Measurements from ENCODE around the gene TNS1. TPM values are rescaled to one million over a fixed set of nuclear protein-coding genes. Genes with fewer than 3 reads are reported as not detected.
"Not testable (repeated sequence)": the region's sequence is repeated elsewhere in the genome, so short reads cannot be mapped to it uniquely, and the experiment has no call there.

Gene TNS1
- total RNA-seq, 2 donors from 2014 or later: 1,255 to 1,508 TPM

DNA sequence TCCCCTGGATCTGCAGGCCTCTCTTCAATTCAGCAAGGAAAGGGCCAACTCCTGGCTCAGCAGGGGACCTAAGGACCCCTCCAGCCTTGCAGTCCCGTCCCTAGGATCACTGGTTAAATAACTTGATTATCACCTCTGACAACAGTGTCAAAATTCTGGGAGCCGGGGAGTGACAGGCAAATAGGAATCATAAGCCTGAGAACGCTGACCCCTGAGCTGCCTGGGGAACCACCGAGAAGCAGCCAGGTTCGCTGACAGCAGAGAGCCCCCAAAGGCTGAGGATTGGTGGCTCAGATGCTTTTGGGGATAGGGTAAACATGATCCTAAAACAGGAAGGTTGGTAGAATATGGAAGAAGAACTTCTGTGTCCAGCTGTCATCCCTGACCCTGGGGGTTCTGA, 17.5 kb upstream of the TNS1 start:
- DNase-seq (ENCODE audit: low spot score): peak; percentile 35
- intact Hi-C loops (cut with DNase I): no loop called here

DNA sequence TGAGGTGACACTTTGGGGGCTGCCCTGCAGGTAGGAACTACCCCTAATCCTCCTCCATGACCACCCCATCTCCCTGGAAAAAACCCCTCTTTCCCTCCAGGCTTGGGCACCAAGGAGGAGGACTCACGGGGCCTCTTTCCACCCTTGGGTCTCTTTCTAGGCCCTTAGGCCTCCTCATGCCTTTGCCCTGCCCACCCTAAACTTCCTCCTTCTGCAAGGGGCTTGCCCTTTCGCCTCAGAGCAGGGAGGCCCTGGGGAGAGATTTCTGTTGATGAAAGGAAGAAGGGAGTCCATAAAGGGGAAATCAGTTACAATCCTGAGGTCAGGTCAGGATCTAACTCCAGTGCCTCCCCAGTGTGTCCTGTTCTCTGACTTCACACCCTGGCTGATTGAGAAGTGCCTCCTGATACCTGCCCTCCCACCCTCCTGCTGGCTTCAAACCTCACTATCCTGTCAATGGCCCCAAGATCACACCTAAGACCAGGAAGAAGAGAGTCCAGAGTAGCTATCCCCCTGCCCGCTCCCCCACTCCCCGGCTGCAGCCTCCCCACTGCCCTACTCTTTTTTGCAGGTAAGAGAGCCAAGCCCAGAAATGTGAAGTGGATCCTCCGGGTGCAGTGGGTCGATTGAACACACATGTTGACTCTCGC, 16.7 kb upstream of the TNS1 start:
- peak; percentile 64 for DNase-seq (ENCODE audit: low spot score)

DNA sequence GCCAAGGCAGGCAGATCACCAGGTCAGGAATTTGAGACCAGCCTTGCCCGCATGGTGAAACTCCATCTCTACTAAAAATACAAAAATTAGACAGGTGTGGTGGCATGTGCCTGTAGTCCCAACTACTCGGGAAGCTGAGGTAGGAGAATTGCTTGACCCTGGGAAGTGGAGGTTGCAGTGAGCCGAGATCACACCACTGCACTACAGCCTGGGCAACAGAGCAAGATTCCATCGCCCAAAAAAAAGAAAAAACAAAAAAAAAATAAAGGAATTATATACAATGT, 16.0 kb upstream of the TNS1 start:
- intact Hi-C loops (cut with DNase I): not testable (repeated sequence)

More for the DNA sequence above, 16.7 kb upstream of the TNS1 start:
- intact Hi-C loops (cut with DNase I): no loop called here

DNA sequence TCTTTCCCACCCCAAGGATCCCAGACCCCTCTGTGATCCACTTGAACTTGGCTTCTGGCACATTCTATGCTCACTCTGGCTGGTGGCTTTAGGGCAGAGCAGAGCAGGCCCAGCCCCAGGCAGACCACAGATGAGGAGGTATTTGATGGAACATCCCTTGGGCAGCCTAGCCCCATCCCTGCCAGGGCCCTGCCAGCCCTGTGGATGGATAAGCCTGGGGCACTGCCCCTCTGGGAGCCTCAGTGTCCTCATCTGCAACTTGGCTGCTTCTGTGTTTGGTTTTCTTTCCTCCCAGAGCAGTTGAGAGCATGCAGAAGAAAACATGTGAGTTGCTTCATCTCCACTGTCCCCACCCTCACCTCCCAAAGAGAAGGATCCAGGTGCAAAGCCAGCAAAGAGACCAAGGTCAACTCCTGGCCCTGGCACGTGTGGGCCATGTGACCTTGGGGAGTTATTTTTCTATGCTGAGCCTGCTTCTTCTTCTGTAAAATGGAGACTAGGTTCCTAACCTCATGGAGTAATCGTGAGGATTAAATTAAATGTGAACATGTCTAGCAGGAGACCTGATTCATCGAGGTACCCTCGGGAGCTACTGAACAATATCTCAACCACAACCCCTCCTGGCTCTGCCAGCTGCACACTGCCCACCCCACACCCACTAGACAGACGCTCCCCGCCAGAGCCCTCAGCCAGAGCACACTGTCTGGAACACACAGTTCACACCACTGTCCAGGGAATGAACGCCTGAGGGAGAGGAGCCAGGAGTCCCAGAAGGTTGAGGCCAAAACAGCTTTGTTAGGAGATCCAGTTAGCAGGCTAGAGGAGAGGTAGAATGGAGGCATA, 14.6 kb upstream of the TNS1 start:
- peak; percentile 92 for DNase-seq (ENCODE audit: low spot score)
- intact Hi-C loops (cut with DNase I): loop anchor here in 1 of 2 donors (2.0 kb wide), 1 partner anchor 65 kb away; no protein-coding TSS in a partner anchor

More for the DNA sequence above, 16.0 kb upstream of the TNS1 start:
- DNase-seq (ENCODE audit: low spot score): not testable (repeated sequence)

DNA sequence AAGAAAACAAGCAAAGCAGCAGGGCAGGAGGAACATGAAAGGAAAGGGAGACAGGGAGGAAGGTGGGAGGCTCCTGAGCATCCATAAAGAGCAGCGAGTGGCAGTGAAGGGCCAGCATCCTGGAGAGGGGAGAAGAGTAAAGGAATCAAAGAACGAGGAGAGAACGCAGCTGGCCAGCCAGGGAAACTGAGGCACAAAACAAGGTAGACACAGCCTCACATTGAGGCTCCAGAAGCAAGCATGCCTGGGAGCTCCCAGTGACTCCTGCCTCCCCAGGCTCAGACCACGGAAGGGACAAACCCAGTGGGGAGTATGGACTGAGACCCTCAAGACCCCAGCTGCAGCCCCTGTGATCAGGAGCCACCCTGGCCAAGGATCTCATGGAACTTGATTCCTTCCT, 14.0 kb upstream of the TNS1 start:
- intact Hi-C loops (cut with DNase I): loop anchor here in 1 of 2 donors (2.0 kb wide), 1 partner anchor 66 kb away; no protein-coding TSS in a partner anchor
- peak; percentile 52 for DNase-seq (ENCODE audit: low spot score)

DNA sequence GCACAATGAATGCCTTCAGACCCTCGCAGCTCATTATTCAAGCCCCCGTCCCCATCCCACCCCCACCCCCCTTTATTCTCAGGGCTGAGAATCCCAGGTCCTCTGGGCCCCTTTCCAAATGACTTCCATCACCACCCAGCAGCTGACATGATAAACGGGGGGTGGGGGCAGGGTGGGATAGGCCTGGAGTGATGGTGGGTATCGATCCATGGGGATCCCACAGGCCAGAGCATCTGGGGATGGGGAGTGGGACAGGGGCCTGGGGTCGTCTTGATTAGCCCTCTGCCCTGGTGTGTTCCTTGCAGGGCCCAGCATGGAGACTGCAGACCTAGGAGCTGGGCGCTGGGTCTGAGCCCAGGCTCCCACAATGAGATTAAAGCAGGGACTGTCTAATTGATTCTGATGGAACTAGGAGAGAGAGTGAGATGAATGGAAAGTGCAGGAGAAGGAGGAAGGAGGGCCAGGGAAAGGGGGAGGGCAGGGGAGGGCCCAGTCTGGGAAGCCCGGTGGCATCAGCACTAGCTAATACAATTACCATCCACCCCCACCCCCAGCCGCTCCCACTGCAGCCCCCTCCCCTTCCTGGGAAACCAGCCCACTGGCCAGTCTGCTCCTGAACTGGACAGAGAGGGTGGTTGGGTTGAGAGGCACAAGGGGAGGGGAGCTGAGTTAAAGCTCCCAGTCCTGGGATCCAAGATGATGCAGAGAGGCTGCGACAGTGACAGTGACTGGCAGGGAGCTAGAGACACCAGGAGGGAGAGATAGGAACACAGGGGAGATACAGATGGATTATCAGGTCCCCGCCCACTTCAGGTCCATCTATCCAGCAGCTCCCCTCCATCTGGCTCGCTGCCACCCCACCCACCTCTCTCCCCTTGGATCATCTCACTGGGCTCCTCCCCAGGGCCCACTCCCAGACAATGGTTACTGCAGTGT, 13.1 kb upstream of the TNS1 start:
- peak; percentile 70 for DNase-seq (ENCODE audit: low spot score)
- intact Hi-C loops (cut with DNase I): loop anchor here in 1 of 2 donors (2.0 kb wide), 1 partner anchor 67 kb away; no protein-coding TSS in a partner anchor

DNA sequence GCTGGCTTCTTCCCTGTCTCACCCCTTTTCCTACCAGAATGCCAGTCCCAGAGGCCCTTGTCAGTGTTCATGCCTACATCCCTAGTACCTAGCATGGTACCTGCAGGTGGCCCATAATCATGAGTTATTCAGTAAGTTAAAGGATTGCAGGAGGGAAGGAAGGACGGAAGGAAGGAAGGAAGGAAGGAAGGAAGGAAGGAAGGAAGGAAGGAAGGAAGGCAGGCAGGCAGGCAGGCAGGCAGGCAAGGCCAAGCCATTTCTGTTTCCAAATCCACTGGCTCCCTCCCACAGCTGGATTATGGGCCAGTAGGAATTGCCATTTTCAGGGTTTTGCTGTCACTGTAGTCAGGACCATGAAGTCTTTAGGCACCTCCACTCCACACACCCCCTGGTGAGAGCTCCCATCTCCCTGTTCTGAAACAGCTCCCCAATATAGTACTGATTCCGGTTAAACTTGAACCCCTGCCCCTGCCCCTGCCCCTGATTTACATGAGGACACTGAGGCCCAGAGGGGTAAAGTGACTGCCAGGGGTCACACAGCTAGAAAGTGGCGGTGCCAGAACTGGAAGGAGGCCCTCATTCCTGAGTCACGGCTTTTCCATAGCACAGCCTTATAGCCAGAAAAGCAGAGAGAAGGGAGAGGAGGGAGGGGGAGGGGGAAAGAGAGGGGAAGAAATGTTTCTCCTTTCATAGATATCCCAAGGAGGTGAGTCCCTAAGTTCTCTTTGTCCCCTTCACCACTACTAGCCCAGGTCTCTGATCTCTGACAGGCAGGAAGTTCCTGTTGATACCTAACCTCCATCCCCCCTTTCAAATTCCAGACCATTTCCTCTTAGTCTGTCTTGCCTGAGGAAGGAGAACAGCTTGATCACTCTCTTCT, 12.2 kb upstream of the TNS1 start:
- intact Hi-C loops (cut with DNase I): no loop called here
- DNase-seq (ENCODE audit: low spot score): no peak

DNA sequence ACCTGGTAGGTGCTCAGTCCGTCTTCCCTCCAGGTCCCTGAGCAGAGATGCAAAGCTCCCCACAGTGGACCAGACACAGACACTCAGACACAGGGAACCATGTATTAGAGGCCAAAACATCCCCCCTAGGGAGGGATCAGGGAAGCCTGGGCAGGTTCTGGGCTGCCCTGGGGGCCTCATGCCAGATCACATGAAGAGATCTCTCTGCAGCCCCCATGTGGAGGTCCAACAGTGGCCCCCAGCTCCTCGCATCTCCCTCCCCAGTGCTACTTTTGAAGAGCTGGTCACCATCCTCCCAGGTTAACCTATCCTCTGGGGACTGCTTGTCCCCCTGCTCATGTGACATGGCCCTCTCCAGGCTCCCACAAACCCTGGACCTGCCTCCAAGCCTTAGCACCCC, 10.5 kb upstream of the TNS1 start:
- DNase-seq (ENCODE audit: low spot score): no peak
- intact Hi-C loops (cut with DNase I): no loop called here

DNA sequence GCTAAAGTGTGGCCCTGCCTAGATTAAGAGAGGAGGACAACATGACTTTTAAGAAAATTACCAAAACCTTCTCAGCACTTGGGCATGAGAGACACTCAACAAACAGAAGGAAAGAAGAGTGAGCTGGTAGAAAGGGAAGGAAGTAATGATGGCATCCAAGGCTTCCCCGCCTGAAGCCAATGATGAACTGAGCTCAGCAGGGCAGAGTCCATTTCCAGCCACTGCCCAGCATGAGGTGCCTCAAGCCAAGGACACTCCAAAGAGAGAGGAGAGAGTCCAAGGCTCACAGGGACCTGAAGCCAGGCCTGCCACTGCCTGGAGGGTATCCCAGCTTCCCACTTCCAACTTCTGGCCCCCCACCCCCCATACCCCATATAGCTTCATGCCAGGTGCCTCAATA, 9.5 kb upstream of the TNS1 start:
- intact Hi-C loops (cut with DNase I): no loop called here

DNA sequence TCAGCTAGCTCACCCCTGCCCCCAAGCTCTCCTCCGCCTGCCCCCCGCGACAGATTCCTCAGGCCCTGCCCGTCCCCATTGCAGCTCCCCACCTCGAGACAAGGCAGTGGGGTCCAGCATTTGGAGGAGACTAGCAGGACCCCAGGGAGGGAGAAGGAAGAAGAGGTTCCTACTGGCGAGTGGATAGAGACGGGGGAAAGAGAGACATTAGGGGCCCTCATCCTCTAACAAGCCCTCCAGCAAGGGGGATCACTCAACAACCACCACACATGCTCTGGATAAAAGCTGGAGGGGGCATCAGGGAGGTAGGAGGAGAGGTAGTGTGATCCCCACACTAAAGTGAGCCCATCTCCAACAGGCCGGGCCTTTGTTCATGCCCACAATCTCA, 8.9 kb upstream of the TNS1 start:
- no peak for DNase-seq (ENCODE audit: low spot score)
- intact Hi-C loops (cut with DNase I): no loop called here

More for the DNA sequence above, 9.5 kb upstream of the TNS1 start:
- DNase-seq (ENCODE audit: low spot score): no peak

DNA sequence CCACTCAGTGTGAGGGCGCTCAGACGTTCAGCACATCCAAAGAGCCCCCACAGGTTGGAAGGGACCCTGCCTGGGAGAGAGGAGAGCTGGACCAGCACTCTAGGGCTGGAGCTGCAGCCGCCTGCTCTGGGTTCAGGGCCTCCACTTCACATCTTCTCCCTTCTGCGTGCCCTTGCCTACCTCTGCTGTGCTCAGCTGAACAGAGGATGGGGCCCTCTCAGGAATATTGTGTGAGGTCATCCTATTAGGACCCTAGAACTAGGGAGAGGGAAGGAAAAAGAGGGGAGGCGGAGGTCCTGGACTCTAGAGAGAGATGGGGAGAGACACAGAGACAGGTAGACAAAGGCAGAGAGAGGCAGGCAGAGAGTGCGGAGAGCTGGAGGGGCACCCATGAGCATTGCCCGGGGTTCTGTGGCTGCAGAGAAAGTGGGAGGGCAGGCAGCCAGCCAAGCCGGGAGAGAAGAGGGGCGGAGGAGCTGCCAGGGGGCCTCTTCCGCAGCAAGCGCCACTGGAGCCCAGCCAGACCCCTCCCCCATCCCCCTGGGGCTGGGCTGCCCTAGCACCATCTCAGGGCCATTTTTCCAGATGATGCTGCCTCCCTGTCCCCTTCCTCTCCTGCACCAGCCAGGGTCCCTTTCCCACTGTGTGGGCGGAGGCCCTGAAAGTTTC, 8.3 kb upstream of the TNS1 start:
- no peak for DNase-seq (ENCODE audit: low spot score)
- intact Hi-C loops (cut with DNase I): no loop called here

DNA sequence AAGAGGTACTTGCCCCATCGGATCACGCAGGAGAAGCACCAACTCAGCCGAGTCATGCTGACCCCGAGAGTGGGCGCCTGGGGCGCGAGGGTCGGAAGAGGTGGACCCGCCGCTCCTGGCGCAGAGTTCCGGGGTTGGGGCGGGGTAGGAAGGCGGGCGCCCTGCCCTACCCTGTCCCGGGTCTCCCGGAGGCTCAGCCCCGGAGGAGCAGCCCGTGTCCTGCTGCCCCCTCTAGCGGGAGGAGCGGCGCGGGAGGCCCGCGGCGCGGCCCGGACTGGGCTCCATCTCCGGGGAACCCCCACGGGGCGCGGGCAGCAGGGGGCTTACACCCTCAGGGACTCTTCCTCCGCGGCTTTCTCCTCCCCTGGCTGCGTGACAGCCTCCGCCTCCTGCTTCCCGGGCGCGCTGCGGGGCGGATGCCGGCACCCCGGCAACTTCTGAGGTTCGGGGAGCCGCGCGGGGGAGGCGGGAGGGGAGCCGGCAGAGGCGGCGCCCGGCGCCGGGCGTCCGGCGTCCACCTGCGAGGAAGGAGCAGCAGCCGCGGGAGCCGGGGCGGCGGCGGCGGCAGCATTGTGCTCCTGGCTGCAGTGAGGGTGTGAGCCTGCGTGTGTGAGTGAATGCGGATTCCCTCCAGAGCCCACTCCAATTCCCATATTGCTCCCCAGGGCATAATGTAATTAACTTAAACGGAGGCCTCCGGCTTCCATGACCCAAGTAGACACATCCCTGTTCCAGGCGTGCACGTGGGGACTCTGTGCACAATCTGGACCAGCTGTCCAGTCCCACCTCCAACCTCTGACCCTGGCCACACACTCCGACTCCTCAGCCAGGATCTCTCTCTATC, 7.6 kb upstream of the TNS1 start:
- intact Hi-C loops (cut with DNase I): no loop called here
- peak; percentile 88 for DNase-seq (ENCODE audit: low spot score)

DNA sequence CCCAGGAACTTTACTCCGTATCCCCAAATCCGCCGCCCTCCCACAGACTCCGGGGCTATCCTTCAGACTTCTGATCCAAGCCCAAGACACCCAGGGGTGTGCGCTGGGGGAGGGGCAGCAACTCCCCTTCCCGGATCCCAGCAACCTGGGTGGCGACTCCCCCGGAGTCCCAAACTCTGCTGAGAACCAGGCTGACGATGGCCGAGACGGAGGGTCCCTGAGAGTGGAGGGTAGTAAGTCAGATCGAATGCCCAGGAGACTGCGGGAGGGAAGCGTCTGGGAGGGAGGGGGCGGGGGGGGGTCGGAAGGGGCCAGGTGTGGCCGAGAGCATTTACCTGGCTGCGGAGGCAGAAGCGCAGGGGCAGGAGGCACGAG, 7.0 kb upstream of the TNS1 start:
- intact Hi-C loops (cut with DNase I): no loop called here
- no peak for DNase-seq (ENCODE audit: low spot score)

DNA sequence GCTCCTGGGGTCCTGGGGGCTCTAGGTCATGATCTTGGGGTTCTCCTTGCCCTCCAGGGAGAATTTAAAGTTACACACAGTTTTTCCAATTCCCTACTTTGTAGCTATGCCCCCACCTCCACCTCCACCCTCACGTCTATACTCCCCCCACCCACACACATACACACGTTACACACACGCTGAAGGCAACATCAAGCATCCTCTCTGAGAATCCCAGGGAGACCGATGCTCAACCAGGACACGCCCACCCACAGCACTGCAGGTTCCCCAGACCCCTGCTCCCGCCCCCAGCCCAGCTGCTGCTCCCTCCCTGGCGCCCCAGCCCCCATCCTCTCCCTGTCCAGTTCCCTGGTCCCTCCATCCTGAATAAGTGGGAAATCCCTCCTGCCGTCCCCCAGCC, 6.4 kb upstream of the TNS1 start:
- intact Hi-C loops (cut with DNase I): no loop called here
- no peak for DNase-seq (ENCODE audit: low spot score)

DNA sequence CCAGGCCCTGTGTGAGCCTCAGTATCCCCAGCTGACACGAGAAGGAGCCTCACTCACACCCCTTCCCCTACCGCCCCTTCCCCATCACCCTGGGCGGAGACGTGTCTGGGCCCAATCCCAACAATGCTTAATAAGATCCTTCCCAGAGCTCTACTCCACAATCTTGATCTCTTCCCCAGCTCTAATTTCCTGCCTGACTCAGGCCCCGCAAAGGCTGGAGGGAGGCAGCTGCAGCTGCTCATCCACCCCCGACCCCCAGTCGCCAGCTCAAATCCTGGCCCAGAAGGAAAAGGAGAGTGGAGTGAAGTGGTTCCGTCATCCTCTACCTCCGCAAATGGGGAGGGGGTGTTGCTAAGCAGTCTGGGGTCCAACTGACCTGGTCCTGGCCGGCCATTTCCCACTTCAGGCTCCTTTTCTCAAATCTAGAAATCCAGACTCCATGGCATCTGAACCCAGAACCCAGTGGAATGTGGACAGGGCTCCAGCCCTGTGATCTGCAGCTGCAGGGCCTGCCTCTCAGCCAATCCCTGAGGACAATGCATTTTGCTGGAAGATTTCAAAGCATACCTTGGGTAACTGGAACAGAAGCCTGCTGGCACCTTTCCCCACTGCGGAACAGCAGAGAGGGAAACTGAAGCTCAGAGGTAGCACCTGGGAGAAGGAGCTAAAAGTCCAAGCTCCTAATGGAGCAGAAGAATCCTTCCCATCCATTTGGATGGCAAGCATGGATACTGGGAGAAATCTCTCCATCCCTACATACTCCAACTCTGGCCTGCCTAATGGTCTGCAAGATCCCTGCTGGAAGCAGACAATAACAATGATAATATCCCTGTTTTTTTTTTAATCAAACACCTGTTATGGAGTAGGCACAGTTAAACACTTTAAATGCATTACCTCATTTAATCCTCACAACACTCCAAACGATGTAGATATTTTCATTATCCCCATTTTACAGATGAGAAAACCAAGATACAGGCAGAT, 5.6 kb upstream of the TNS1 start:
- intact Hi-C loops (cut with DNase I): no loop called here

DNA sequence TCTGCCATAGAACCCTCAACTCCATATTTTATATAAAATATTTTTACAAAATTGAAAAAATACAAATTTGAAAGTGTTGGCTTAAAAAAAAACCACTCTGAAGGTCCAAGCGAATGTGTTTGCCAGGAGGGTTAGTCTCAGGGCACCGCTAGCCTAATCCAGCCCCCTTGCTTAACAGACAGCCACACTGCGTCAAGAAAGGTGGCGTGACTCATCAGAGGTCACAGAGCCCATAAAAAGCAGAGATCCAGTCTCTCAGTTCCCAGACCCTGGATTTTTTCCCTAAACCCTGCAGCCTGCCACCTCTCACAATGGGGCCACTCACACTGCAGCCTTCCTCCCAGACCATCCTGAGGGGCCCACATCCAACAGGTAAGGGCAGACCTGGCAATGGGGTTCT, 3.9 kb upstream of the TNS1 start:
- intact Hi-C loops (cut with DNase I): no loop called here
- no peak for DNase-seq (ENCODE audit: low spot score)

More for the DNA sequence above, 5.6 kb upstream of the TNS1 start:
- DNase-seq (ENCODE audit: low spot score): no peak
